Adipocyte (in vitro differentiated cells): ENCODE data around the gene F12.
"Not testable (repeated sequence)": the region's sequence is repeated elsewhere in the genome, so short reads cannot be mapped to it uniquely, and the experiment has no call there.

Source experiments
- DNase-seq: peaks from one replicate; pipeline ENCODE4 v3.0.0-alpha.2; 2015; ENCODE audit warnings: low read depth
- H3K27me3 ChIP-seq: replicated peaks from 2 replicates; pipeline ENCODE4 v1.7.0; 2013; ENCODE audit warnings: mild to moderate bottlenecking, low read length, moderate library complexity; ENCODE audit not compliant: control insufficient read depth, insufficient read depth
- H3K36me3 ChIP-seq: 2 replicates; pipeline ENCODE4 v1.7.0; 2013; ENCODE audit warnings: low read length, mild to moderate bottlenecking, moderate library complexity; ENCODE audit not compliant: control insufficient read depth, insufficient read depth, severe bottlenecking
- H3K4me1 ChIP-seq: 2 replicates; pipeline ENCODE4 v1.7.0; 2013; ENCODE audit warnings: mild to moderate bottlenecking, low read length, moderate library complexity; ENCODE audit not compliant: control insufficient read depth, insufficient read depth
- H3K4me3 ChIP-seq: 2 replicates; pipeline ENCODE4 v1.7.0; 2013; ENCODE audit warnings: mild to moderate bottlenecking, low read length, moderate library complexity
- H3K9ac ChIP-seq: 2 replicates; pipeline ENCODE4 v1.7.0; 2013; ENCODE audit warnings: mild to moderate bottlenecking, low read length, moderate library complexity
- H3K9me3 ChIP-seq: 2 replicates; pipeline ENCODE4 v1.7.0; 2013; ENCODE audit warnings: mild to moderate bottlenecking, low read length, moderate library complexity; ENCODE audit not compliant: control insufficient read depth

The F12 gene

DNA sequence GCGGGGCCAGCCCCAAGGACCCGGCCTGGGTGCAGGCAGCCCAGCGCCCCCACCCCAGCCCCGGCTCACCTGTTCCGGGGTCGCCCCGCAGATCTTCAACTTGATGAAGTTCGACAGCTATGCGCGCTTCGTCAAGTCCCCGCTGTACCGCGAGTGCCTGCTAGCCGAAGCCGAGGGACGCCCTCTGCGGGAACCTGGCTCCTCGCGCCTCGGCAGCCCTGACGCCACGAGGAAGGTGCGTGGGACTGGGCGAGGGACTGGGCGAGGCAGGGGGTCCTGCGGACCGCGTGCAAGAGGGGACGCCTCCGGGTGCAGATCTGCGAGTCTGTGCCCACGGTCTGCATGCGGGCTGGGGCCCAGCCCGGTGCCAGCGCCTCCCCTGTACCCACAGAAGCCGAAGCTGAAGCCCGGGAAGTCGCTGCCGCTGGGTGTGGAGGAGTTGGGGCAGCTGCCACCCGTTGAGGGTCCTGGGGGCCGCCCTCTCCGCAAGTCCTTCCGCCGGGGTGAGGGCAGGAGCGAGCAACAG lies 42.0 kb downstream of the F12 start:
- no peaks in the 10 kb centered on the region for H3K36me3 ChIP-seq
- H3K9ac ChIP-seq, result peak overlapping the region; percentile 11
- peaks cover 14% of the 10 kb centered on the region for H3K27me3 ChIP-seq
- no peaks in the 10 kb centered on the region for H3K9me3 ChIP-seq
- H3K4me1 ChIP-seq, result peaks cover 24% of the 10 kb centered on the region
- no peak for DNase-seq
- peak overlapping the region; percentile 80 for H3K4me3 ChIP-seq

DNA sequence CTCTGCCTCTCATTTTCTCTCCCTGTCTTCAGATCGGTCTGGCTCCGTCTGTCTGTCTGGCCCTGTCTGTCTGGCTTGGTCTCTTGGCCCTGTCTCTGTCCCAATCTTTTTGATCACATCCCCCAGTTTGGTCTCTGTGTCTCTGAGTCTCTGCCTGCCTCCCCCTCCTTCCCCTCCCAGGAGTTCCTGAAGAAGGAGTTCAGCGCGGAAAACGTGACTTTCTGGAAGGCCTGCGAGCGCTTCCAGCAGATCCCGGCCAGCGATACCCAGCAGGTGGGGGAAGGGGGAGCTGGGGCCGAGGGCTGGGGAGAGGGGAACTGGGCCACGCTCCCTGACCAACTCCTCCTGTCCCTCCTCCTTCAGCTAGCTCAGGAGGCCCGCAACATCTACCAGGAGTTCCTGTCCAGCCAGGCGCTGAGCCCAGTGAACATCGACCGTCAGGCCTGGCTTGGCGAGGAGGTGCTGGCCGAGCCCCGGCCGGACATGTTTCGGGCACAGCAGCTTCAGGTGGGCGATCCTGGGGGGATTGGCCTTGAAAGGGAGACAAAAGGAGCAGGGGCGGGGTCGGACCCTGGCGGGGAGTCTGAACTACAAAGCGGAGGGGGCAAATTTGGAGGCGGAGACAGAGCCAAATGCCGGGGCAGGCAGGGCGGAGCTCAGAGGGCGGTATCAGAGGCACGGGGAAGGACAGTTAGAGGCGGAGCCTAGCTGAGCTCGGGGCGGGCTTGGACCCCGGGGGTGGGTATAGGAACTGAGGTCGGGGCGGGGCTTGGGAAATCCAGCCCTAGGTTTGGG lies 42.6 kb downstream of the F12 start:
- DNase-seq, result peak; percentile 77
- H3K4me3 ChIP-seq, result peak overlapping the region; percentile 80
- peaks cover 18% of the 10 kb centered on the region for H3K27me3 ChIP-seq

DNA sequence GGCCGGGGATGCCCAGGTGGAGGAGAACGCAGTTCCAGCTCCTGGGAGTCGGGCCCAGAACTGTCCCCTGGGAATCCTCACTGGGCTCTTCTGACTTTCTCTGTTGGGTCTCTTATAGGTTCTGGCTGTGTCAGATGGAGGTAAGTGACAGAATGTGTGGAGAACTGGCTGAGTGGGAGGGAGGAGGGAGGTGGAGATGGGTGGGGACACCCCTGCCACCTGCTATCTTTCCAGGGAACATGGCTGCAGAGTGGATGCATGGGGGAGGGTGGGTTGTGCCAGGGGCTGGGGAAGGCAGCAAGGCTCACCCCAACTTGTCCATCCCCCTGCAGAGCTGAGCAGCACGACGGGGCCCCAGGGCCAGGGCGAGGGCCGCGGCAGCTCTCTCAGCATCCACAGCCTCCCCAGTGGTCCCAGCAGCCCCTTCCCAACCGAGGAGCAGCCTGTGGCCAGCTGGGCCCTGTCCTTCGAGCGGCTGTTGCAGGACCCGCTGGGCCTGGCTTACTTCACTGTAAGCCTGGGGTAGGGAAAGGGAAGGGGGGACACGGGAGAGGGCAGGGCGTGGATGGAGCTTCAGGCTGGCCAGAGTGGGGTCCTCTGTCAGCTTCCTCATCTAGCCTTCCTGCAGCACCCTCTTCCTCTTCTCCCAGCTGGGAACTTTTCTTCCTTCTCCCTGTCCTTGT lies 43.4 kb downstream of the F12 start:
- Histone ChIP-seq H3K36me3 (no peaks in the 10 kb centered on the region), H3K4me3 (peak overlapping the region; percentile 80), H3K9ac (peak overlapping the region; percentile 79), H3K27me3 (peaks cover 24% of the 10 kb centered on the region), H3K4me1 (peaks cover 21% of the 10 kb centered on the region), H3K9me3 (no peaks in the 10 kb centered on the region)
- no peak for DNase-seq

More for the DNA sequence above, 42.6 kb downstream of the F12 start:
- H3K9ac ChIP-seq, result peak overlapping the region; percentile 79
- H3K36me3 ChIP-seq, result no peaks in the 10 kb centered on the region
- H3K9me3 ChIP-seq, result no peaks in the 10 kb centered on the region
- H3K4me1 ChIP-seq, result peaks cover 24% of the 10 kb centered on the region

- Histone ChIP-seq H3K4me1 (peaks cover 21% of the 10 kb centered on the region), H3K27me3 (peaks cover 30% of the 10 kb centered on the region), H3K4me3 (no peak overlapping the region), H3K36me3 (no peaks in the 10 kb centered on the region), H3K9me3 (no peaks in the 10 kb centered on the region), H3K9ac (no peak overlapping the region)
- DNase-seq, result no peak
These were observed 45.0 kb downstream of the F12 start for GRCh38 chr5:177364159-177364962.

DNA sequence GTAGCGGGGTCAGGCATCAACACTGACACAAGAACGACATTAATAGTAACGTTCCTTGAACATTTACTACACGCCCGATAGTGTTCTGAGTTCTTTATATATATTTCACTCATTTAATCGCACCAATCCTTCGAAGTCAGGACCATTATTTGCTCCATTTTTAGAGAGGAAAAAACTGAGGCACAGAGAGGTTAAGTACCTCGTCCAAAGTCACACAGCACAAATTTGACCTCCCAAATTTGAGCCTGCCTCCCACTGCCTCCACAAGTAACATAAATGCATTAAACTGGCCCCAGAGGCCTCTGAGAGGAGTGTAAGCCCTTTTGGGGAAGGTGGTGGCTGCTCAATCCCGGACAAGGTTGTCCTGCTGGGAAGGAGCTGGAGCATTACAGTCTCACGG lies 45.8 kb downstream of the F12 start:
- Histone ChIP-seq H3K36me3 (no peaks in the 10 kb centered on the region), H3K9me3 (no peaks in the 10 kb centered on the region), H3K4me3 (no peak overlapping the region), H3K9ac (no peak overlapping the region), H3K4me1 (peaks cover 21% of the 10 kb centered on the region), H3K27me3 (peaks cover 36% of the 10 kb centered on the region)
- no peak for DNase-seq

DNA sequence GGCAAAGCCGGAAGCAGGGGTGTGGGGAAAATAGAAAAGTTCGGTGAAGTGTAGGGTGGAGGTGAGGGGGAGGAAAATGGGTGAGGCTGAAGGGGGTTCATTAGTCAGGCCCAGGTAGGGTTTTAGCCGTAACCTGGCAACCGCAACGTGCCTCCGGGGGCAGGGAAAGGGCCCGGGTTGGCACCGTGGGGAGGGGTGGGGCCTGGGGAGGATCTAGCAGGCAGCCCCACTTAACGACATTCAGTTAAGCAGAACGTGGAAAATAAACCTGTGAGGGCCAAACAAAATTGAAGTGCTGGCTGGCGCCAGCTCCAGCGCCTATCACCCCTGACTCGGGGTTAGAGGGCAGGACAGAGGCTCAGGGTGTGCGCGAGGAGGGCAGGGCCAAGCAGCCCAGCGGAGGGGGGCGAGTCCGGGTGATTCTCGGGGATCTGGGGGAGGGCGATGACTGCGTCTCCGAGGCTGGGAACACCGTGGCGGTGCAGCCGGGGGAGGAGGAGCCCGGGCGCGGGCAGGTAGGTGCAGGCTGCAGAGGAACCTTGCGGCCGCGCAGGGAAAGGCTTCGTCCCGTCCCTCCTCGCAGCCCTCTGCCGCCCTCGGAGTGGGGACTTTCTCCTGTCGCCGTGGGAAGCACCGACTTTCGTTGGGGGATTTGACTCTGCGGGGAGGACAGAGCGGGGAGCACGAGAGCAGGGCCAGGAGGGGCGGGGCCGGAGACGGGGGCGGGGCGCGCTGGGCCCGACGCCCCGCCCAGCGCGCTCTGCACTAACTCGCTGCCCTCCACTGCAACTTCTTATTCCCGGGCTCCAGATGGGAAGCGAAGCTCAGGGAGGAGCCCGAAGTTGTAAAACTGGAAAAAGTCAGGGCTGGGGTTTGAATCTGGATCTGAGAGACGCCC lies 46.5 kb downstream of the F12 start:
- H3K36me3 ChIP-seq, result no peaks in the 10 kb centered on the region

GRCh38 chr5:177362292-177362609 lies 47.1 kb downstream of the F12 start:
- no peaks in the 10 kb centered on the region for H3K9me3 ChIP-seq
- H3K4me3 ChIP-seq, result no peak overlapping the region
- no peaks in the 10 kb centered on the region for H3K36me3 ChIP-seq
- H3K27me3 ChIP-seq, result peaks cover 40% of the 10 kb centered on the region
- H3K4me1 ChIP-seq, result peaks cover 17% of the 10 kb centered on the region
- no peak overlapping the region for H3K9ac ChIP-seq
- DNase-seq, result no peak

More for the DNA sequence above, 46.5 kb downstream of the F12 start:
- no peak overlapping the region for H3K9ac ChIP-seq
- H3K4me3 ChIP-seq, result peak overlapping the region; percentile 56
- peak; percentile 73 for DNase-seq
- H3K27me3 ChIP-seq, result peaks cover 35% of the 10 kb centered on the region
- no peaks in the 10 kb centered on the region for H3K9me3 ChIP-seq
- H3K4me1 ChIP-seq, result peaks cover 21% of the 10 kb centered on the region

GRCh38 chr5:177361418-177362291 lies 47.7 kb downstream of the F12 start:
- Histone ChIP-seq H3K36me3 (no peaks in the 10 kb centered on the region), H3K4me1 (peaks cover 13% of the 10 kb centered on the region)

GRCh38 chr5:177360740-177361139 lies 48.6 kb downstream of the F12 start:
- not testable (repeated sequence) for H3K36me3 ChIP-seq, DNase-seq, H3K9ac ChIP-seq, H3K4me1 ChIP-seq, H3K4me3 ChIP-seq, H3K9me3 ChIP-seq
- peaks cover 51% of the 10 kb centered on the region for H3K27me3 ChIP-seq

More at GRCh38 chr5:177361418-177362291, 47.7 kb downstream of the F12 start:
- no peaks in the 10 kb centered on the region for H3K9me3 ChIP-seq
- H3K9ac ChIP-seq, result no peak overlapping the region
- no peak overlapping the region for H3K4me3 ChIP-seq
- H3K27me3 ChIP-seq, result peaks cover 46% of the 10 kb centered on the region
- DNase-seq, result no peak

GRCh38 chr5:177359860-177360259 lies 49.5 kb downstream of the F12 start:
- Histone ChIP-seq H3K4me1 (peaks cover 8% of the 10 kb centered on the region), H3K9me3 (peaks cover 8% of the 10 kb centered on the region), H3K4me3 (no peak overlapping the region), H3K36me3 (no peaks in the 10 kb centered on the region), H3K9ac (no peak overlapping the region), H3K27me3 (peaks cover 58% of the 10 kb centered on the region)
- no peak for DNase-seq
